LHCN-M2 (cell line): Measurements from ENCODE around the gene LRPPRC. TPM values are rescaled to one million over a fixed set of nuclear protein-coding genes. Genes with fewer than 3 reads are reported as not detected.
"Not testable (repeated sequence)": the region's sequence is repeated elsewhere in the genome, so short reads cannot be mapped to it uniquely, and the experiment has no call there.

Experiments
- DNase-seq: peaks from one replicate; pipeline ENCODE4 v3.0.0-alpha.2; 2012; ENCODE audit warnings: low read depth
- total RNA-seq: library from RNA; depleted of rRNA; stranded (reverse); fragments of >200 nt; gene quantifications from 2 replicates; pipeline ENCODE4 v1.2.3, GENCODE V29; 2014

LRPPRC gene
- total RNA-seq, 1 experiment from 2014 or later: 71.7 TPM

- DNase-seq: not testable (repeated sequence)
These were observed 84.5 kb downstream of the LRPPRC start for GRCh38 chr2:43911136-43911790.

DNA sequence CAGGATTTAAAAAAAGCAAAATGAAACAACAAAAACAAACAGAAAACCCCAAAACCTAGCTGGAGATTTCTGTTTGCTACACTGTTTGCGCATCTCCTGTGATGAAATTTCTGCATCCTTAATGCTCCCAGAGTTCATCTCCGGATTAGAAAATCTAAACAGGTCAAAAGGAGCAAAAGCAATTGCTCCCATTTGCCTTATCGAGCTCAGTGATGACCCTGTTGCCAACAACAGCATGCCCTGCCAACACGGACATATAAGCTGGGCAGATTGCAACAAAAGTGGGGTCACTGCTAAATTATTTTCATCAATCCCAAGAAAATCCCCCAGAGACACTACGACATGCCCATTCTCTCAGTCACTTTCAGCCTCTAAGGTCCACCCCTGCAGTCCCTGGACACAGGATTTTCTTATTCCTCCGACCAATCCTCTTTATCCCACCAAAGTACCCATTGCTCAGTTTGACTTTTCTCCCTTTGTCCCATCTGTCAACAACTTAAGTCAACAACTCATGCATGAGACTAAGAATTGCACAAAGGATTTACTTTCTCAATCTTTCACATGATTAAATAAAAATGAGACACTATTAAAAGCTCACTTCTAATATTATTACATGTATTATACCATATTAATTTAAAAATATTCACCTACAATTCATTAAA lies 89.2 kb downstream of the LRPPRC start:
- DNase-seq: no peak

DNA sequence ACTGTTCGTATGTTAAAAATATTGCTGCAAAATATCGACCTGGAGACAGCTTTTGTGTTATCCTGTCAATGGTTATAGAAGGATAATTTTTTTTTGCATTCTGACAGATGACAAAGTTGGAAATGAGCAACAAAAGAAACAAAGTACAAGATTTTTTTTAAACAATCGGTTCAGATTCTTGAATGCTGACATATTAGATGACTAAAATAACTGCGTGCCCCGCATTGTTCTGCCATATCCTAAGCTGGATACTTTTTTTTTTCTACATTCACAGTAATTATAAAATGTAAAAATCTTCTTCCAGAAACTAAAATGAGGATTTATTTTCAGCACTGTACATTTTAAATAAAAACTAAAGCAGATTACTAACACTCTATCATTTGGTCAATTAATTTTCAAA lies 89.9 kb downstream of the LRPPRC start:
- no peak for DNase-seq

GRCh38 chr2:43905371-43905803 lies 90.4 kb downstream of the LRPPRC start:
- DNase-seq: no peak

DNA sequence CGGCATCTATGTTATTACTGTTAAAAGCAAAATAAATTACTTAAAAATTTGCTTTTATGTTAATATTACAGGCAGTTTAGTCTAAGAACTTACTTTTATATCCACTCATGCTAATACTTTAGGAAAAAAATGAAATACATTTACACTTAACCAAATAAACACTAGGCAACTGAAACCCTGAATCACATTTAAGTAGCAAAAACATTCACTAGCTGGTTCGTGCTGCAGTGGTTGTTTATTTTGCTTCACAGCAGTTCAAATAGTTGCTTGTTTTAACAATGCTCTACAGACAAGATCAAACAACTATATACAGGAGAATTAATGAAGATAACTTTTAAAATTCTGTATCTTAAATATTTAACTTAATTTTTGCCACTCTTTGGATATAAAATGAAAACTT lies 96.2 kb downstream of the LRPPRC start:
- DNase-seq: no peak

GRCh38 chr2:43898838-43899346 lies 96.9 kb downstream of the LRPPRC start:
- DNase-seq: no peak

GRCh38 chr2:43898134-43898837 lies 97.5 kb downstream of the LRPPRC start:
- no peak for DNase-seq

DNA sequence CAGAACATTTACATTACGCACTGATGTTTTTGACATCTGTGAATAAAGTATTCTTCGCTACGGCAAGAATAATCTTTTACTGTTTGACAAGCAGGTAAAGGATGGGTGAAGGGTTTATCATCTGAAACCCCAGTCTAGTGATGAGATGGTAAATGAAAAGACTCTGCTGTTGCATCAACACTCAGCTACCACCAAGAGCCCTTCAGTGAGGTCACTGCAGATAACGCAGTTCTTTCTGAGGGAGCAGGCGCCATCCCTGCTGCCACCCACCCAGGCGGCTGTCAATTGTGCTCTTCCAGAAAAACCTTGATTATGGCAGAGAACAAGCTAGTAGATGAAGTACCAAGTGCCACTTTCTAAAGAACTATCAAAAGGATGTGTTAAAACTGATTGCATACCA lies 98.3 kb downstream of the LRPPRC start:
- DNase-seq: no peak

- DNase-seq: no peak
These were observed 98.9 kb downstream of the LRPPRC start for GRCh38 chr2:43896906-43897305.

DNA sequence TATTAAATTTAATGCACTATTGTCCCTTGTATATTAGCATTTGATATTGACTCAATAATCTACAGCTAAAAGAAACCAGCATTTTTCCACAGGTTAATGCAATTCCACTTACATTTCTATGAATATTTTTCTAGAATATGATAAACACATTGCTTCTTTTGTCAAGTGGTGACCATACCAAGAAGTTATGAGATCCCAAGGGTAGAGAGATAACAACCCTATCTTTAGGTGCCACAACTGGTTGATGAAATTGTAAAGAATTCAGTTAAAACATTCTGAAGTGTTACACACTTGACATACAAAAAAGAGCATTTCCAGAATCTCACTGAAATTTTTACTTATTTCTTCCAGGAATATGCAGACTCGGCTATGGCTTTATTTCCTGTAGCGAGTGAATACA lies 101.0 kb downstream of the LRPPRC start:
- no peak for DNase-seq

GRCh38 chr2:43890855-43891254 lies 104.9 kb downstream of the LRPPRC start:
- peak; percentile 6 for DNase-seq

GRCh38 chr2:43889416-43889815 lies 106.4 kb downstream of the LRPPRC start:
- DNase-seq: no peak

- DNase-seq: no peak
These were observed 108.6 kb downstream of the LRPPRC start for GRCh38 chr2:43887176-43887575.

DNA sequence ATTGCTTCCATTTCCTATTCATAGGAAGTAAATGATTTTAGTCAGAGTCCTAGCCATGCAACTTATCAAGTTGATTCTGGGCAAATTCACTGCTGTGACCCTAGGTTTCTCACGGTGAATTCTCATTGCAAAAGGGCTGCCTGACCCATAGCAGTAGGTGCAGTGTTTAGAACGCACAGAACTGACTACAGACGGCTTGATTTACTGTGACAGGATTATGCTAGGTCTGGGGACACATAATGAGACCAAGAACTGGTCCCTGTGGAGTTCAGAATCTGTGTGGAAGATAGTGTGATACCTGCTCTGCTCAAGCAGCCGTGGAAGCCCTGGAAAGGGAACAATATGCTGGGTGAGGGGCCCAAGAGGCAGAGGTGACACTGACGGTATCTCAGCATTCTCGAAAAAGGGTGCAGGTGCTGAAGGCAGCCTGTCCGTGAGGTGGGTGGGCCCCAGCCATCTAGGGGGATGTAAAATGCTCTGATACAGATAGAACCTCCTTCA lies 110.6 kb downstream of the LRPPRC start:
- DNase-seq: no peak

- no peak for DNase-seq
These were observed 111.1 kb downstream of the LRPPRC start for GRCh38 chr2:43884689-43885088.

DNA sequence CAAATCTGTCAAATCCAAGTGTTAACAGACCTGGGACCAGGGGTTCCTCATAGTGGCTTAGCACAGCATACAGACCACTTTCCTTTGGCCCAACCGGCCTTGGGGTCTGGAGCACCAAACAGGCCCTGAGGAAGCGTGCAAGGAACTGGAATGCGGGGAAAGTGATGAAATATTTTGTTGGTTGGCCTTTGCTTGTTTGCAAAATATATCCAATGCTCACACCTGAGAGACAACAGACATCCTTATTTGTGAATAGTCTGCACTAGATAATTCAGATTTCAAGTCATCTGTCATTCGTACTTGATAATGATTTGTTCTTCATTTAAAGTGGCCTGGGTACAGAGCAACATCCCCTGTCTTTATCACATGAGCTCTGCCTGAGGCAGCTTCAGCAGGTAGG lies 113.5 kb downstream of the LRPPRC start:
- DNase-seq: no peak

DNA sequence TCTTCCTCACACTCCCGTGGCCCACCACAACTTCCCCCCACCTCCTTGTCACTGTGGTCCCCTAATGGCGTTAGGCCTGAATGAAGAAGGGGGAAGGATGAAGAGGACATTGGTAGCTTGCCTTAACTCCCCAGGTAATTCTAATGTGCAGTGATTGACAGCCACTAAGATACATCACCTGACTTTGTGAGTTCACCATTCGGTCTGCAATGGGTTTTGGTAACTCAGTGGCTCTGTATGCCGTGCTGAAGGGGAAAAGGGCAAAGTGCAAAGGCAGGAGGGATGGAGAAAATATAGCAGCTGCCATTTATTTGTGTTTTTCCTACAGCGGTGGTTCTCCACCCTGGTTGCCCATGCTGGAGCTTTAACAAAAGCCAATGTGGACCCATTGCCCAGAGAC lies 114.8 kb downstream of the LRPPRC start:
- DNase-seq: no peak

- DNase-seq: no peak
These were observed 115.3 kb downstream of the LRPPRC start for GRCh38 chr2:43880471-43880870.

DNA sequence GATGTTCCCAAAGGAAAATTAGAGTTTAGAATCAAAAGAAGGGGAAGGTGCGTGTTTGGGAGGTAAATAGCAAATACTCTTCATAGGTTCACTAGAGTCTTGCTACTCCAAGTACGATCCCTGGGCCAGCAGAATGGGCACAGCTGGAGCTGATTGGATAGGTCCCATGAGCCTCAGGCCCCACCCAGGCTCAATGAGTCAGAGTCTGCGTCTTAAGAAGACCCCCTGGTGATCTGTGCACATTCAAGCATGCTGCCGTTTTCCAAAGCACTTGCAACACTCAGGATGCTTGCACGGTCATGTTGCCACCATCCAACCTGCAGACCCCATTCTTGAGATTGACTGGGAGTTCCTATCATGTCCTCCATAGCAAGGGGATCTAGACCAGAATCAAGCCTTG lies 116.5 kb downstream of the LRPPRC start:
- peak; percentile 3 for DNase-seq

DNA sequence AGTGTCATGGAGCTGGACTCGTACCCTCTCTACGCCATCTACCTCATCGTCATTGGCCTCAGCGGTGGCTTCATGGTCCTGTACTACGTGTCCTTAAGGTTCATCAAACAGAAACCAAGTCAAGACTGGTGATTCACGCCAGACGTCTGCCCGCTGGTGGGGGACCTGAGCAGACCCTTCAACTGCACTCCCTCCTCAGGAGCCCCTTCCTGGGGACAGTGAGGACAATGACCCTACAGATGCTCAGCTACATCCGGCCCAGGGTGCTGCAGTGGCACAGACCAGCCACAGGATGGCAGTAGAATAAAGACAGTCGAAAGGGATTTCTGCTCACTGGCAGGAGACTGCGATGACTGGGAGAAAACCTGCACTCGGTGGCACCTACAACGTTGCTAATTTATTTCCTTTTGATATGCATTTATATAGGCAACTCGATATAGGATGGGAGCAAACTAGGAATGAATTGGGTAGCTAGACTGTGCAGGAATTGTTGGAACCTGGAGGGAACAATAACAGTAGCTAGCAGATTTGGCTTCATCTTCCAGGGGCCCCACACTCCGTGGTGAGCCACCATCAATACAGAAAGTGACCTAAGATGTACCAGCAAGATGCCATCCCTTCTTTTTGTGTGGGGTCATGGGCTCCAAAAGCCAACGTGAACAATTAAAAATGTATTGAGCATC lies 117.9 kb downstream of the LRPPRC start:
- peak; percentile 31 for DNase-seq

GRCh38 chr2:43874776-43875451 lies 120.9 kb downstream of the LRPPRC start:
- no peak for DNase-seq
